ENCODE data around the gene AAGAB.
A peak's percentile ranks its signal among the peaks of the same experiment; 100 is the strongest.
"Not testable (repeated sequence)": the region's sequence is repeated elsewhere in the genome, so short reads cannot be mapped to it uniquely, and the experiment has no call there.

Gene AAGAB

GRCh38 chr15:67266870-67267269, 12.4 kb upstream of the AAGAB start:
- no peak for DNase-seq (ENCODE audit: low read depth)
- no peak overlapping the region for H3K4me3 ChIP-seq (ENCODE audit: low read depth, low read length)
- no peak for TF ChIP-seq CTCF (IDR thresholded peaks at IDR 0.05; ENCODE audit: low read depth, low read length, missing control alignments)

GRCh38 chr15:67259806-67260205, 5.3 kb upstream of the AAGAB start:
- TF ChIP-seq CTCF (IDR thresholded peaks at IDR 0.05; ENCODE audit: low read depth, low read length, missing control alignments): no peak
- H3K4me3 ChIP-seq (ENCODE audit: low read depth, low read length): no peak overlapping the region
- DNase-seq (ENCODE audit: low read depth): no peak

- no peak for DNase-seq (ENCODE audit: low read depth)
- H3K4me3 ChIP-seq (ENCODE audit: low read depth, low read length): no peak overlapping the region
- TF ChIP-seq CTCF (IDR thresholded peaks at IDR 0.05; ENCODE audit: low read depth, low read length, missing control alignments): no peak
These were observed 4.9 kb upstream of the AAGAB start for GRCh38 chr15:67259379-67259778.

- H3K4me3 ChIP-seq (ENCODE audit: low read depth, low read length); DNase-seq (ENCODE audit: low read depth): not testable (repeated sequence)
These were observed 4.0 kb upstream of the AAGAB start for GRCh38 chr15:67258412-67258811.

- no peak for TF ChIP-seq CTCF (IDR thresholded peaks at IDR 0.05; ENCODE audit: low read depth, low read length, missing control alignments)
- no peak overlapping the region for H3K4me3 ChIP-seq (ENCODE audit: low read depth, low read length)
- no peak for DNase-seq (ENCODE audit: low read depth)
These were observed 1.6 kb upstream of the AAGAB start for GRCh38 chr15:67256051-67256450.

- H3K4me3 ChIP-seq (ENCODE audit: low read depth, low read length): peak overlapping the region; percentile 75
- no peak for DNase-seq (ENCODE audit: low read depth)
- no peak for TF ChIP-seq CTCF (IDR thresholded peaks at IDR 0.05; ENCODE audit: low read depth, low read length, missing control alignments)
These were observed 768 bp downstream of the AAGAB start for GRCh38 chr15:67253549-67254237.

GRCh38 chr15:67253101-67253500, 1.4 kb downstream of the AAGAB start:
- no peak for TF ChIP-seq CTCF (IDR thresholded peaks at IDR 0.05; ENCODE audit: low read depth, low read length, missing control alignments)
- DNase-seq (ENCODE audit: low read depth): no peak
- H3K4me3 ChIP-seq (ENCODE audit: low read depth, low read length): peak overlapping the region; percentile 75
